ENCODE measurements around the gene GARS1.

GARS1 gene

DNA sequence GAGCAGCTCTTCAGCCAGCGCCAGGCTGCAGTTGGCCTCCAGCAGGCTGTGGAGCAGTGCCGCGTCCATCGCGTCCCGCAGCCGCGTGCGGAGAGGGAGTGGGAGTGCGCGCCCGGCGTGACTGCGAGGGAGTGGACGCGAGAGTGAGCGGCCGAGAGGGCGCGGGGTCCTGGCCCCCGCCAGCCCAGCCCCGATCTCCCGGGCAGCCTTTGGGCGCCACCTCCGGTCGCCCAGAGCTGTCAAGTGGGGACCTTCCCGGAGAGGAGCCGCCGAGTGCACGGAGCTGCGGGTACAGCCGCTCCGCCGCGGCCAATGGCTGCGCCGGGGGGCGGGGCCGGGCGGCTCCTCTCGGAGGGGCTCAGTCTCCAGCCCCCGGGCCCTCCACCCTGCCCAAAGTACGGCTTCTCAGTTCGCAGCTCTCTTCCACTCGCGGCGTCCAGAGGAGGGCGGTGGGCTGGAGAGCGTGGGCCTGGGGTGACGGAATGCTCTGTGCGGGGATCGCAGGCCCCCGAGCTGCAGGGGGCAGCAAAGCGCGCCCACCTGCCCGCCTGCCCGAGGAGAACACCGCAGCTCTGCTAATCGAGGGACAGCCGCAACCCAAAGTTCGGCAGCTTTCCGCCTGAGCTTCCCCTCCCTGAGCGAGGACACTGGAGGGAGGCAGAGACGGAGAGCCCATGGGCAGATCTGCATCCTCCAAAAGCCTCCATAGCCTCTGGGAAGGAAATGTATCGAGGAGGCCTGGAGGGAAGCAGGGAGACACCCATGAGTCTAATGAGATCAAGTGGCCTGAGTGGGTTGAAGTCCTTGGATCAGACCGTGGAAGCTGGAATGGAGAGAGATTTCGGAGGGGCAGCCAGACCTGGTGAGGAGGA is 87.8 kb downstream of the GARS1 start, which contains the start of gene CRHR2:
Gene CRHR2, minus strand, starts transcription at position 245 of the 872 bp plus-strand sequence. Its CDS starts 176 bp downstream, at position 69.
- DNase-seq (ENCODE audit: low spot score): no peak

DNA sequence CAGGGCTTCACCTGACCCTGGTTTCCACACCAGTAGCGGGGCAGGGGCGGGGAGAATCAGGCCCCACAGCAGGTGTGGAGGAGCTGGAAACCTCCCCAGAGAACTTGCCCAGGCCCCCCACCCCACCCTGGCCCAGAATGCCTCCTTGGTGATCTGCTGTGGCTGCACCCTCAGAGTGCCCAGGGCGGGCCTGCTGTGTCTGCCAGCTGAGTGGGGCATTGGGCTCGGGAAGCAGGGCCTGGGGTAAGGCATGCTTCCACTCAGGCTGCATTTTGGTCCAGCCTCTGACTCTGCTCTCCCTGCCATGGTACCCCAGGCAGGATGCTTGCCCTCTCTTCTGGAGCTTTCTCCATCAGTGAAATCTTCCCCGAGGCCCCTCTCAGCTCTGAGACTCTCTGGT is 88.6 kb downstream of the GARS1 start:
- no peak for DNase-seq (ENCODE audit: low spot score)
